CD14-positive monocyte (primary cell): Measurements from ENCODE around the gene GPHN. TPM values are rescaled to one million over a fixed set of nuclear protein-coding genes. Genes with fewer than 3 reads are reported as not detected.

Experiments used
- DNase-seq, 3 donors: peaks; one replicate each; pipeline ENCODE4 v3.0.0-alpha.2; 2011 to 2022
- H2AFZ ChIP-seq: 2 replicates; pipeline ENCODE4 v1.6.0; 2012; ENCODE audit warnings: mild to moderate bottlenecking, low read depth, low read length, inconsistent platforms; ENCODE audit not compliant: insufficient read depth, poor library complexity, severe bottlenecking
- H3K27ac ChIP-seq, 2 donors: 1 replicate in 1 of 2; 2 replicates in 1 of 2; pipeline ENCODE4 v1.5.1; 2012 to 2013; ENCODE audit warnings: low read length in 2 of 2, control low read depth in 1 of 2, inconsistent platforms in 1 of 2, low read depth in 1 of 2, mild to moderate bottlenecking in 1 of 2
- H3K27me3 ChIP-seq, 2 donors: one replicate each; pipeline versions ENCODE4 v1.6.0 to v1.6.1; 2011 to 2013; ENCODE audit warnings: low read length in 2 of 2; ENCODE audit not compliant: control insufficient read depth in 2 of 2, insufficient read depth in 2 of 2
- H3K36me3 ChIP-seq, 2 donors: replicated peaks in 1 of 2; 1 replicate in 1 of 2; 2 replicates in 1 of 2; pipeline versions ENCODE4 v1.5.1 to v1.6.1; 2012 to 2013; ENCODE audit warnings: low read length in 2 of 2, control low read depth in 1 of 2, inconsistent platforms in 1 of 2, mild to moderate bottlenecking in 1 of 2; ENCODE audit not compliant: insufficient read depth in 2 of 2, control insufficient read depth in 1 of 2
- H3K4me1 ChIP-seq, 2 donors: 1 replicate in 1 of 2; 2 replicates in 1 of 2; pipeline versions ENCODE4 v1.5.1 to v1.6.1; 2012 to 2013; ENCODE audit warnings: low read length in 2 of 2, control low read depth in 1 of 2, inconsistent platforms in 1 of 2, mild to moderate bottlenecking in 1 of 2, moderate library complexity in 1 of 2; ENCODE audit not compliant: insufficient read depth in 2 of 2, control insufficient read depth in 1 of 2
- H3K4me2 ChIP-seq: replicated peaks from 2 replicates; pipeline ENCODE3; 2012; ENCODE audit warnings: low read length, moderate library complexity, mild to moderate bottlenecking; ENCODE audit not compliant: poor library complexity, severe bottlenecking; ENCODE audit errors: extremely low read depth
- H3K4me3 ChIP-seq, 3 experiments: fragments of 200-600 bp in 1 of 3; sonication (generic) in 1 of 3; replicated peaks in 1 of 3; 1 replicate in 2 of 3; 2 replicates in 1 of 3; pipeline ENCODE4 v1.5.1; 2011 to 2013; ENCODE audit warnings: low read length in 3 of 3, mild to moderate bottlenecking in 3 of 3, control low read depth in 2 of 3, low read depth in 2 of 3, inconsistent platforms in 1 of 3, moderate library complexity in 1 of 3
- H3K79me2 ChIP-seq: 2 replicates; pipeline ENCODE4 v1.6.0; 2012; ENCODE audit warnings: mild to moderate bottlenecking, control low read depth, inconsistent platforms, low read length, moderate library complexity; ENCODE audit not compliant: insufficient read depth
- H3K9ac ChIP-seq: 2 replicates; pipeline ENCODE4 v1.6.0; 2017; ENCODE audit warnings: low read length, mild to moderate bottlenecking; ENCODE audit not compliant: insufficient read depth, poor library complexity, severe bottlenecking
- H3K9me3 ChIP-seq, 2 donors: replicated peaks in 1 of 2; 1 replicate in 1 of 2; 2 replicates in 1 of 2; pipeline versions ENCODE4 v1.5.1 to v1.6.1; 2012 to 2013; ENCODE audit warnings: low read length in 2 of 2, control low read depth in 1 of 2; ENCODE audit not compliant: control insufficient read depth in 1 of 2, insufficient read depth in 1 of 2
- H4K20me1 ChIP-seq: 2 replicates; pipeline ENCODE4 v1.6.0; 2012; ENCODE audit warnings: mild to moderate bottlenecking, low read length, control low read depth, moderate library complexity; ENCODE audit not compliant: insufficient read depth
- H3K27ac Mint-ChIP-seq, 7 donors: one replicate each; pipeline ENCODE4 v1.8.0; 2020; ENCODE audit warnings: mild to moderate bottlenecking in 7 of 7, mixed read lengths in 7 of 7, moderate library complexity in 6 of 7, inconsistent platforms in 2 of 7
- H3K27me3 Mint-ChIP-seq, 3 donors: one replicate each; pipeline ENCODE4 v1.8.0; 2021 to 2022; ENCODE audit warnings: low read depth in 3 of 3, mild to moderate bottlenecking in 3 of 3, mixed read lengths in 3 of 3, moderate library complexity in 3 of 3, inconsistent platforms in 1 of 3
- H3K36me3 Mint-ChIP-seq, 2 donors: one replicate each; pipeline ENCODE4 v1.8.0; 2020; ENCODE audit warnings: mixed read lengths in 2 of 2, inconsistent platforms in 1 of 2, mild to moderate bottlenecking in 1 of 2
- H3K4me1 Mint-ChIP-seq: one replicate; pipeline ENCODE4 v1.8.0; 2020; ENCODE audit warnings: mild to moderate bottlenecking, mixed read lengths
- H3K4me3 Mint-ChIP-seq, 2 donors: one replicate each; pipeline ENCODE4 v1.8.0; 2020; ENCODE audit warnings: mild to moderate bottlenecking in 2 of 2, mixed read lengths in 2 of 2, moderate library complexity in 1 of 2
- H3K9me3 Mint-ChIP-seq, 7 donors: one replicate each; pipeline ENCODE4 v1.8.0; 2020 to 2022; ENCODE audit warnings: mixed read lengths in 7 of 7, mild to moderate bottlenecking in 6 of 7, moderate library complexity in 6 of 7, inconsistent platforms in 2 of 7
- WGBS: methylation state at CpG from one replicate; pipeline ENCODE4 v1.1.5; 2013; ENCODE audit warnings: missing lambda C conversion rate; ENCODE audit not compliant: insufficient coverage; 5-methylcytosine and 5-hydroxymethylcytosine counted together
- intact Hi-C, 2 donors: fragments of 100-400 bp; cut with micrococcal nuclease; formaldehyde crosslinking; loops; one replicate each; pipeline versions ENCODE4 v1.15.0 to v1.15.1; 2023
- polyA plus RNA-seq, 3 donors: library from polyadenylated mRNA; depleted of rRNA in 1 of 3; unstranded in 2 of 3; stranded (reverse) in 1 of 3; fragments of 300-500 nt in 2 of 3; fragments of >200 nt in 1 of 3; fragmentation: Illumina TruSeq in 2 of 3; gene quantifications; 1 replicate in 2 of 3; 2 replicates in 1 of 3; pipeline ENCODE4 v1.2.3, GENCODE V29; 2012 to 2021
- TF ChIP-seq, protein P1 (sequence below): fragments of 200-600 bp; IDR thresholded peaks from one replicate; pipeline ENCODE4 v1.8.0; 2022; ENCODE audit warnings: antibody characterized with exemption, mild to moderate bottlenecking

GPHN gene
- polyA plus RNA-seq, 3 donors: 1.9 to 3.1 (median 3.0) TPM

DNA sequence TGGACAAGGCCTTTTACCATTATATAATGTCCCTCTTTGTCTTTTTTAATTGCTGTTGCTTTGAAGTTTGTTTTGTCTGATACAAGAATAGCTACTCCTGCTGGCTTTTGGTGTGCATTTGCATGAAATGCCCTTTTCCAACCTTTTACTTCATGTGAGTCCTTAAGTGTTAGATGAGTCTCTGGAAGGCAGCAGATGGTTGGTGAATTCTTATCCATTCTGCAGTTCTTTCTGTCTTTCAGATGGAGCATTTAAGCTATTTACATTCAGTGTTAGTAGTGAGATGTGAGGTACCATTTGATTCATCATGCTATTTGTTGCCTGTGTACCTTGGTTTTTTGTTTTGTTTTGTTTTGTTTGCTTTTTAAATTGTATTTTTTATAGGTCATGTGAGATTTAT, 208.3 kb downstream of the GPHN start:
- intact Hi-C loops: no loop called here
- TF ChIP-seq, protein P1, sequence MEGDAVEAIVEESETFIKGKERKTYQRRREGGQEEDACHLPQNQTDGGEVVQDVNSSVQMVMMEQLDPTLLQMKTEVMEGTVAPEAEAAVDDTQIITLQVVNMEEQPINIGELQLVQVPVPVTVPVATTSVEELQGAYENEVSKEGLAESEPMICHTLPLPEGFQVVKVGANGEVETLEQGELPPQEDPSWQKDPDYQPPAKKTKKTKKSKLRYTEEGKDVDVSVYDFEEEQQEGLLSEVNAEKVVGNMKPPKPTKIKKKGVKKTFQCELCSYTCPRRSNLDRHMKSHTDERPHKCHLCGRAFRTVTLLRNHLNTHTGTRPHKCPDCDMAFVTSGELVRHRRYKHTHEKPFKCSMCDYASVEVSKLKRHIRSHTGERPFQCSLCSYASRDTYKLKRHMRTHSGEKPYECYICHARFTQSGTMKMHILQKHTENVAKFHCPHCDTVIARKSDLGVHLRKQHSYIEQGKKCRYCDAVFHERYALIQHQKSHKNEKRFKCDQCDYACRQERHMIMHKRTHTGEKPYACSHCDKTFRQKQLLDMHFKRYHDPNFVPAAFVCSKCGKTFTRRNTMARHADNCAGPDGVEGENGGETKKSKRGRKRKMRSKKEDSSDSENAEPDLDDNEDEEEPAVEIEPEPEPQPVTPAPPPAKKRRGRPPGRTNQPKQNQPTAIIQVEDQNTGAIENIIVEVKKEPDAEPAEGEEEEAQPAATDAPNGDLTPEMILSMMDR: no peak
- H3K9me3 Mint-ChIP-seq: peaks cover 15 to 36% (median 25%) of the 10 kb centered on the region in 7 donors
- Histone ChIP-seq H3K4me2 (no peak overlapping the region), H3K9me3 (peaks cover 0 to 20% of the 10 kb centered on the region in 2 donors), H2AFZ (no peak overlapping the region), H3K27me3 (no peaks in the 10 kb centered on the region), H3K27ac (no peak overlapping the region), H3K9ac (no peak overlapping the region), H4K20me1 (no peaks in the 10 kb centered on the region), H3K79me2 (no peaks in the 10 kb centered on the region), H3K36me3 (no peaks in the 10 kb centered on the region), H3K4me3 (no peak overlapping the region), H3K4me1 (no peaks in the 10 kb centered on the region)
- H3K4me1 Mint-ChIP-seq: peaks cover 4% of the 10 kb centered on the region
- no peak for DNase-seq
- H3K36me3 Mint-ChIP-seq: no peaks in the 10 kb centered on the region
- no peak overlapping the region for H3K4me3 Mint-ChIP-seq
- H3K27me3 Mint-ChIP-seq: no peaks in the 10 kb centered on the region
- no peak overlapping the region for H3K27ac Mint-ChIP-seq

DNA sequence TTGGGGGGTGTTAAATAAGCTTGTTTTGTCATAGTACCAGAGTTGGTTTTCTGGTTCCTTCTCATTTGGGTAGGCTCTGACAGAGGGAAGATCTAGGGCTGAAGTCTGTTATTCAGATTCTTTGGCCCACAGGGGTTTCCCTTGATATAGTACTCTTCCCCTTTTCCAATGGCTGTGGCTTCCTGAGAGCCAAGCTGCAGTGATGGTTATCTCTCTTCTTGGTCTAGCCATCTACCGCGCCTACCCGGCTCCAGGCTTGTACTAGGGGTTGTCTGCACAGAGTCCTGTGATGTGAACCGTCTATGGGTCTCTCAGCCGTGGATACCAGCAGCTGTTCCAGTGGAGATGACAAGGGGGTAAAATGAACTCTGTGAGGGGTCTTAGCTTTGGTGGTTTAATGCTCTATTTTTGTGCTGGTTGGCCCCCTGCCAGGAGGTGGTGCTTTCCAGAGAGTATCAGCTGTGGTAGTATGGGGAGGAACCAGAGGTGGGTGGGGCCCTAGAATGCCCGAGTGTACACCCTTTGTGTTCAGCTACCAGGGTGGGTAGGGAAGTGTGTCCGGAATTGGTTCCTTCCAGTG, 209.7 kb downstream of the GPHN start:
- Histone ChIP-seq H3K9ac (no peak overlapping the region), H3K4me3 (no peak overlapping the region), H3K79me2 (no peaks in the 10 kb centered on the region), H2AFZ (no peak overlapping the region), H3K9me3 (peaks cover 0 to 20% of the 10 kb centered on the region in 2 donors), H3K27me3 (no peaks in the 10 kb centered on the region), H3K36me3 (no peaks in the 10 kb centered on the region), H3K27ac (no peak overlapping the region), H4K20me1 (no peaks in the 10 kb centered on the region), H3K4me1 (no peaks in the 10 kb centered on the region), H3K4me2 (no peak overlapping the region)
- no peak overlapping the region for H3K27ac Mint-ChIP-seq
- H3K36me3 Mint-ChIP-seq: no peaks in the 10 kb centered on the region
- intact Hi-C loops: no loop called here
- H3K4me3 Mint-ChIP-seq: no peak overlapping the region
- H3K9me3 Mint-ChIP-seq: peaks cover 15 to 34% (median 21%) of the 10 kb centered on the region in 7 donors
- 26% methylated on average over 7 of the region's 7 CpGs for WGBS
- no peaks in the 10 kb centered on the region for H3K27me3 Mint-ChIP-seq
- DNase-seq: no peak
- peaks cover 4% of the 10 kb centered on the region for H3K4me1 Mint-ChIP-seq
- TF ChIP-seq, protein P1: no peak
